MM.1S (cell line): ENCODE data around the gene RFX7.

ENCODE experiments used
- DNase-seq: peaks from one replicate; pipeline ENCODE4 v3.0.0-alpha.2; 2015
- H2AFZ ChIP-seq: fragments of 300-600 bp; sonication (generic); 2 replicates; pipeline ENCODE4 v1.6.0; 2016; ENCODE audit warnings: antibody characterized with exemption, low read length
- H3F3A ChIP-seq: fragments of 300-600 bp; sonication (generic); 2 replicates; pipeline ENCODE4 v1.6.1; 2016; ENCODE audit warnings: mild to moderate bottlenecking, antibody characterized with exemption, low read length, moderate library complexity, mixed read lengths; ENCODE audit not compliant: insufficient read depth
- H3K27ac ChIP-seq: fragments of 300-600 bp; sonication (generic); 2 replicates; pipeline ENCODE4 v1.5.1; 2016; ENCODE audit warnings: mild to moderate bottlenecking, low read length
- H3K27me3 ChIP-seq: fragments of 300-600 bp; sonication (generic); replicated peaks from 2 replicates; pipeline ENCODE4 v1.6.0; 2016; ENCODE audit warnings: low read length; ENCODE audit not compliant: insufficient read depth
- H3K36me3 ChIP-seq: fragments of 300-600 bp; sonication (generic); replicated peaks from 2 replicates; pipeline ENCODE4 v1.6.1; 2016; ENCODE audit warnings: mild to moderate bottlenecking, low read length, mixed read lengths; ENCODE audit not compliant: insufficient read depth
- H3K4me1 ChIP-seq: fragments of 300-600 bp; sonication (generic); 2 replicates; pipeline ENCODE4 v1.6.1; 2016; ENCODE audit warnings: low read length, mixed read lengths
- H3K4me2 ChIP-seq: fragments of 300-600 bp; sonication (generic); 2 replicates; pipeline ENCODE4 v1.6.0; 2016; ENCODE audit warnings: low read depth, low read length
- H3K4me3 ChIP-seq: fragments of 300-600 bp; sonication (generic); 2 replicates; pipeline ENCODE4 v1.5.1; 2016; ENCODE audit warnings: low read length, mixed read lengths
- H3K79me2 ChIP-seq: fragments of 300-600 bp; sonication (generic); 2 replicates; pipeline ENCODE4 v1.6.1; 2016; ENCODE audit warnings: mixed run types, low read length, mixed read lengths
- H3K9ac ChIP-seq: fragments of 300-600 bp; sonication (generic); 2 replicates; pipeline ENCODE4 v1.6.1; 2016; ENCODE audit warnings: low read length, mixed read lengths
- H3K9me2 ChIP-seq: fragments of 300-600 bp; sonication (generic); replicated peaks from 2 replicates; pipeline ENCODE4 v1.6.1; 2016; ENCODE audit warnings: mild to moderate bottlenecking, low read length, mixed read lengths; ENCODE audit not compliant: insufficient read depth
- H3K9me3 ChIP-seq: fragments of 300-600 bp; sonication (generic); replicated peaks from 2 replicates; pipeline ENCODE4 v1.6.1; 2016; ENCODE audit warnings: mild to moderate bottlenecking, low read length, mixed read lengths; ENCODE audit not compliant: insufficient read depth
- H4K20me1 ChIP-seq: fragments of 300-600 bp; sonication (generic); 2 replicates; pipeline ENCODE4 v1.6.1; 2016; ENCODE audit warnings: mild to moderate bottlenecking, low read length, moderate library complexity, mixed read lengths; ENCODE audit not compliant: insufficient read depth
- CTCF ChIP-seq: fragments of 300-600 bp; sonication (generic); IDR thresholded peaks from 2 replicates; pipeline ENCODE4 v1.5.1; 2016; ENCODE audit warnings: antibody characterized with exemption, low read length, mixed read lengths
- EZH2 ChIP-seq: fragments of 300-600 bp; sonication (generic); optimal IDR thresholded peaks from 2 replicates; pipeline ENCODE3; 2017; ENCODE audit warnings: low read depth, mild to moderate bottlenecking, antibody characterized with exemption, low read length, mixed read lengths
- EZH2phosphoT487 ChIP-seq: fragments of 300-600 bp; sonication (generic); IDR thresholded peaks from 2 replicates; pipeline ENCODE4 v1.6.1; 2018; ENCODE audit warnings: antibody characterized with exemption, low read length

Gene RFX7

GRCh38 chr15:56150204-56150603 lies 93.5 kb downstream of the RFX7 start:
- H3K9me2 ChIP-seq = no peaks in the 10 kb centered on the region
- H3F3A ChIP-seq = no peaks in the 10 kb centered on the region
- peaks cover 53% of the 10 kb centered on the region for H3K79me2 ChIP-seq
- no peak overlapping the region for H3K4me2 ChIP-seq
- no peak overlapping the region for H3K27ac ChIP-seq
- H3K4me1 ChIP-seq = no peaks in the 10 kb centered on the region
- TF ChIP-seq CTCF = no peak
- no peak for TF ChIP-seq EZH2phosphoT487
- TF ChIP-seq EZH2 = no peak
- H3K9me3 ChIP-seq = no peaks in the 10 kb centered on the region
- no peak overlapping the region for H3K4me3 ChIP-seq
- H4K20me1 ChIP-seq = no peaks in the 10 kb centered on the region
- no peaks in the 10 kb centered on the region for H3K27me3 ChIP-seq
- no peak overlapping the region for H3K9ac ChIP-seq
- no peaks in the 10 kb centered on the region for H3K36me3 ChIP-seq
- no peak for DNase-seq
- no peak overlapping the region for H2AFZ ChIP-seq

- Histone ChIP-seq H3K4me1 (no peaks in the 10 kb centered on the region), H3K4me2 (no peak overlapping the region), H3K79me2 (peaks cover 44% of the 10 kb centered on the region), H3K27me3 (no peaks in the 10 kb centered on the region), H4K20me1 (no peaks in the 10 kb centered on the region), H3F3A (no peaks in the 10 kb centered on the region), H3K9me3 (no peaks in the 10 kb centered on the region), H2AFZ (no peak overlapping the region), H3K9me2 (no peaks in the 10 kb centered on the region), H3K9ac (no peak overlapping the region), H3K4me3 (no peak overlapping the region), H3K27ac (no peak overlapping the region), H3K36me3 (peaks cover 3% of the 10 kb centered on the region; the same call in 1 of the 2 replicates)
- DNase-seq = no peak
- TF ChIP-seq CTCF = no peak
- no peak for TF ChIP-seq EZH2
- no peak for TF ChIP-seq EZH2phosphoT487
These were observed 95.6 kb downstream of the RFX7 start for GRCh38 chr15:56148064-56148463.

- no peaks in the 10 kb centered on the region for H4K20me1 ChIP-seq
- H3F3A ChIP-seq = no peaks in the 10 kb centered on the region
- no peaks in the 10 kb centered on the region for H3K27me3 ChIP-seq
- no peak overlapping the region for H3K27ac ChIP-seq
- TF ChIP-seq EZH2phosphoT487 (no peak), CTCF (no peak), EZH2 (no peak)
- H3K79me2 ChIP-seq = peaks cover 38% of the 10 kb centered on the region
- no peaks in the 10 kb centered on the region for H3K9me3 ChIP-seq
- H2AFZ ChIP-seq = no peak overlapping the region
- no peaks in the 10 kb centered on the region for H3K9me2 ChIP-seq
- no peak overlapping the region for H3K4me2 ChIP-seq
- H3K36me3 ChIP-seq = peaks cover 6% of the 10 kb centered on the region; the same call in 1 of the 2 replicates
- no peak overlapping the region for H3K9ac ChIP-seq
- no peaks in the 10 kb centered on the region for H3K4me1 ChIP-seq
- DNase-seq = no peak
- no peak overlapping the region for H3K4me3 ChIP-seq
These were observed 96.9 kb downstream of the RFX7 start for GRCh38 chr15:56146756-56147155.
